ENCODE measurements around the gene OSBPL5. TPM values are rescaled to one million over a fixed set of nuclear protein-coding genes. Genes with fewer than 3 reads are reported as not detected.

The OSBPL5 gene
- polyA plus RNA-seq, 3 donors = 3.1 to 30.3 (median 6.8) TPM

DNA sequence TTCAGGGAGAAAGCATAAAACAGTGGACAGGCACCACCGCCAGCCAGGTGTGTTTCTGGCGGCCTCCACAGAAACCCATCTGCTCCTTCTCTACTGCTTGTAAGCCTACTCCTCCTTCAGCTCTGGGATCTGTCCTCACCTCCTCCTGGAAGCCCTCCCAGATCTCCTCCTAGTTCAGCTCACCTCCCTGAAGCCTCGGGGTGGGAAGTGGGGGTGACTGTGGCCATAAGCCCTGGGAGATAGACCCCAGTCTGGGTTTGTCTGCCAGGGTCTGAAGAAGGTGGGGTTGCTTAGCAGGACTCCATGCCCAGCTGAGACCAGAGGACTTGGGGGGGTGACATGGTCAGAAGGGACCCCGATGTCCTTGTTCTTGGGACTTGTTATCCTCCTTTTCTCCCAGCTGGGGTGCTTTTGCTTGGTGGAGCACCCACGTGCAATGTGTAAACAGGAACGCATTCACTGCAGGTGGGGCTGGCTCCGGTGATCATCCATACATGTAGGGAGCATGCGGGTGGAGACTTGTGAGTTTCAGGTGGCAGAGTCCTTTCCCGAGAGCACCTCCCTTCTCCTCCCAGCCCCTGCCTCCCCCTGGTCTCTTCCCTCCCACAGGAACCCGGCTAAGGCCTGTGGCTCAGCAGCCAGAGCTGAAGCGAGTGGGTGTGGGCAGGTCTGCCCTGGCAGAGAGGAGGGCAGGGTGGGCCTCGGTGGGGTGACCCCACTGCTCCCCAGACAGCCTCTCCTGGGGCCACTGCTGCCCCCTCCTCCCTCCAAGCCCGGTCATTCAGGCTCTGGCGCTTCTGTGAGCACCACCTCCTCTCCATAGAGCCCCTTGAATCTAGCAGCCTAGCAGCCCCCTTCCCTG, 27.6 kb upstream of the OSBPL5 start:
- peaks cover 0 to 13% (median 6%) of the 10 kb centered on the region in 7 donors for H3K9me3 Mint-ChIP-seq
- Histone ChIP-seq H3K4me1 (ENCODE audit: control insufficient read depth in 1 of 2, insufficient read depth in 2 of 2, low read length in 2 of 2) (peaks cover 3 to 7% of the 10 kb centered on the region in 2 donors), H3K27ac (ENCODE audit: low read depth in 1 of 2, low read length in 2 of 2) (no peak overlapping the region), H3K9ac (ENCODE audit: insufficient read depth, low read length, poor library complexity, severe bottlenecking) (no peak overlapping the region), H3K4me3 (replicated peaks in 1 of 3; ENCODE audit: low read depth in 2 of 3, low read length in 3 of 3) (no peak overlapping the region), H3K79me2 (ENCODE audit: insufficient read depth, low read length) (no peaks in the 10 kb centered on the region), H3K27me3 (ENCODE audit: control insufficient read depth in 2 of 2, insufficient read depth in 2 of 2, low read length in 2 of 2) (no peaks in the 10 kb centered on the region), H3K9me3 (replicated peaks in 1 of 2; ENCODE audit: control insufficient read depth in 1 of 2, insufficient read depth in 1 of 2, low read length in 2 of 2) (no peaks in the 10 kb centered on the region), H3K36me3 (replicated peaks in 1 of 2; ENCODE audit: control insufficient read depth in 1 of 2, insufficient read depth in 2 of 2, low read length in 2 of 2) (no peaks in the 10 kb centered on the region), H4K20me1 (ENCODE audit: insufficient read depth, low read length) (no peaks in the 10 kb centered on the region), H2AFZ (ENCODE audit: insufficient read depth, low read depth, low read length, poor library complexity, severe bottlenecking) (no peak overlapping the region), H3K4me2 (replicated peaks; ENCODE audit: extremely low read depth, low read length, poor library complexity, severe bottlenecking) (no peak overlapping the region)
- no peak for DNase-seq
- no peak overlapping the region for H3K27ac Mint-ChIP-seq
- no peak overlapping the region for H3K4me3 Mint-ChIP-seq
- intact Hi-C loops (cut with micrococcal nuclease) = no loop called here
- no peak for TF ChIP-seq CTCF (IDR thresholded peaks at IDR 0.05)
- peaks cover 4% of the 10 kb centered on the region for H3K4me1 Mint-ChIP-seq
- H3K36me3 Mint-ChIP-seq = no peaks in the 10 kb centered on the region
- peaks cover 0 to 29% (median 4%) of the 10 kb centered on the region in 3 donors for H3K27me3 Mint-ChIP-seq (ENCODE audit: low read depth in 3 of 3)
- 89% methylated on average over 4 of the region's 14 CpGs for WGBS (ENCODE audit: insufficient coverage)

- no peak for TF ChIP-seq CTCF (IDR thresholded peaks at IDR 0.05)
- intact Hi-C loops (cut with micrococcal nuclease) = no loop called here
- H3K4me2 ChIP-seq (replicated peaks; ENCODE audit: extremely low read depth, low read length, poor library complexity, severe bottlenecking) = no peak overlapping the region
- H3K27me3 ChIP-seq (ENCODE audit: control insufficient read depth in 2 of 2, insufficient read depth in 2 of 2, low read length in 2 of 2) = no peaks in the 10 kb centered on the region
- Mint-ChIP-seq H3K27ac (no peak overlapping the region), H3K4me1 (peaks cover 4% of the 10 kb centered on the region), H3K27me3 (ENCODE audit: low read depth in 3 of 3) (peaks cover 4 to 31% (median 4%) of the 10 kb centered on the region in 3 donors), H3K4me3 (no peak overlapping the region), H3K36me3 (no peaks in the 10 kb centered on the region), H3K9me3 (peaks cover 0 to 13% (median 6%) of the 10 kb centered on the region in 7 donors)
- H3K36me3 ChIP-seq (replicated peaks in 1 of 2; ENCODE audit: control insufficient read depth in 1 of 2, insufficient read depth in 2 of 2, low read length in 2 of 2) = no peaks in the 10 kb centered on the region
- WGBS (ENCODE audit: insufficient coverage) = 96% methylated on average over 10 of the region's 19 CpGs
- no peak overlapping the region for H3K9ac ChIP-seq (ENCODE audit: insufficient read depth, low read length, poor library complexity, severe bottlenecking)
- H3K9me3 ChIP-seq (replicated peaks in 1 of 2; ENCODE audit: control insufficient read depth in 1 of 2, insufficient read depth in 1 of 2, low read length in 2 of 2) = no peaks in the 10 kb centered on the region
- H3K4me3 ChIP-seq (replicated peaks in 1 of 3; ENCODE audit: low read depth in 2 of 3, low read length in 3 of 3) = no peak overlapping the region
- H3K79me2 ChIP-seq (ENCODE audit: insufficient read depth, low read length) = no peaks in the 10 kb centered on the region
- no peak overlapping the region for H2AFZ ChIP-seq (ENCODE audit: insufficient read depth, low read depth, low read length, poor library complexity, severe bottlenecking)
- peaks cover 3 to 7% of the 10 kb centered on the region in 2 donors for H3K4me1 ChIP-seq (ENCODE audit: control insufficient read depth in 1 of 2, insufficient read depth in 2 of 2, low read length in 2 of 2)
- DNase-seq = no peak
- H3K27ac ChIP-seq (ENCODE audit: low read depth in 1 of 2, low read length in 2 of 2) = no peak overlapping the region
- H4K20me1 ChIP-seq (ENCODE audit: insufficient read depth, low read length) = no peaks in the 10 kb centered on the region
These were observed 26.6 kb upstream of the OSBPL5 start for GRCh38 chr11:3191586-3192324.
